ENCODE data around the gene NOL3. TPM values are rescaled to one million over a fixed set of nuclear protein-coding genes. Genes with fewer than 3 reads are reported as not detected.

Gene NOL3
- total RNA-seq, 1 donor from 2014 or later = 28.3 TPM

- Histone ChIP-seq H3K27me3 (ENCODE audit: control insufficient read depth, insufficient read depth, low read length) (no peaks in the 10 kb centered on the region), H3K36me3 (ENCODE audit: control insufficient read depth, insufficient read depth, low read length) (peaks cover 2% of the 10 kb centered on the region), H3K4me3 (ENCODE audit: low read depth, low read length) (peak overlapping the region; percentile 31)
- no peak for DNase-seq (ENCODE audit: low read depth)
- no peak for TF ChIP-seq CTCF (IDR thresholded peaks at IDR 0.05; ENCODE audit: insufficient read depth, low read length, poor library complexity, severe bottlenecking)
Observed at GRCh38 chr16:67191411-67191994, 21.2 kb downstream of the NOL3 start.

DNA sequence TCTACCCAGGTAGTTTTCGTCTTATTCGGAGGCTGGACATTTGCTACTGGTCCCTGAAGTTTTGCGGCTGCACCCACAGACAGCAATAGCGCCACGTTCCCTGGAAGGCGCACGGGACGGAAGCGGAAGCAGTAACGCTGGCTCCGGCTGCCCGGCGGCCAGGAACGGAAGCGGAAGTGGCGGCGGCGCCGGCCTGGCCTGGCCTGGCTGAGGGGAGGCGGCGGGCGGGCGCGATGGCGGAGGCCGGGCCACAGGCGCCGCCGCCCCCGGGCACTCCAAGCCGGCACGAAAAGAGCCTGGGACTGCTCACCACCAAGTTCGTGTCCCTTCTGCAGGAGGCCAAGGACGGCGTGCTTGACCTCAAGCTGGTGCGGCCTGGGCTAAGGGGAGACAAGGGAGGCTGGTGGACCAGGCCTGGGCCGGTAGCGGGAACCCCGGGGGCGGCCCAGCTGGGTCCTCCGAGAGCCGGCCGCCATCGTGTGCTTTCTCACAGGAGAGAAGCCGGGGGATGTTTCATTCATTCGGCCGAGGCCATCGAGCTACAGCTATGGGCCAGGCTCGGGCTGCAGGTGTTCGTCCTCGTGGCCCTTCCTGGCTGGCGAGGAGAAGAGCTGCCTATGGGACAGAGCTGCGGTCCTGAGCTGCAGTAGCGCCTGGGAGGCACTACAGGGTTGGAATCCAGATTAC lies 21.8 kb downstream of the NOL3 start, which contains the start of gene E2F4:
E2F4 (plus strand) TSS at position 161 of the 687 bp plus-strand sequence; CDS start at position 234, 73 bp downstream.
- Histone ChIP-seq H3K27me3 (ENCODE audit: control insufficient read depth, insufficient read depth, low read length) (no peaks in the 10 kb centered on the region), H3K36me3 (ENCODE audit: control insufficient read depth, insufficient read depth, low read length) (peaks cover 2% of the 10 kb centered on the region), H3K4me3 (ENCODE audit: low read depth, low read length) (peak within 1 kb of the TSS; percentile 94)
- no peak for DNase-seq (ENCODE audit: low read depth)
- no peak for TF ChIP-seq CTCF (IDR thresholded peaks at IDR 0.05; ENCODE audit: insufficient read depth, low read length, poor library complexity, severe bottlenecking)

DNA sequence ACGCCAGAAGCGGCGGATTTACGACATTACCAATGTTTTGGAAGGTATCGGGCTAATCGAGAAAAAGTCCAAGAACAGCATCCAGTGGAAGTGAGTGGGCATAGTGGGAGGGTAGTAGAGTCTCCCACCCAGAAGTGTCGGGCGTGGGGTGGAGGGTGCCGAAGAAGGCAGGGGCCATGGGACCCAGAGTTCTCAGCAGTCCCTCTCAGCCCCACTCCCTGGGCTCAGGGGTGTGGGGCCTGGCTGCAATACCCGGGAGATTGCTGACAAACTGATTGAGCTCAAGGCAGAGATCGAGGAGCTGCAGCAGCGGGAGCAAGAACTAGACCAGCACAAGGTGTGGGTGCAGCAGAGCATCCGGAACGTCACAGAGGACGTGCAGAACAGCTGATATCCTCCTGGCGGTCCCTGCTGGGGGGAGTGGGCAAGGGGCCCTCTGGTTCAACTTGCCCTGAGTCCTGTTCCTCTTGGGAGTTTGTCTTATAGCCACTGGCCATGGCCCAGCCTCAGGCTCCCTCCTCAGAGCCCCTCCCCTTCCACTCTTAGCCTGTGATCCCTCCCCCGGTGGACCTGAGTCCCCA lies 22.5 kb downstream of the NOL3 start:
- Histone ChIP-seq H3K36me3 (ENCODE audit: control insufficient read depth, insufficient read depth, low read length) (peaks cover 2% of the 10 kb centered on the region), H3K4me3 (ENCODE audit: low read depth, low read length) (peak overlapping the region; percentile 94), H3K27me3 (ENCODE audit: control insufficient read depth, insufficient read depth, low read length) (no peaks in the 10 kb centered on the region)
- DNase-seq (ENCODE audit: low read depth) = no peak
- TF ChIP-seq CTCF (IDR thresholded peaks at IDR 0.05; ENCODE audit: insufficient read depth, low read length, poor library complexity, severe bottlenecking) = no peak

- Histone ChIP-seq H3K4me3 (ENCODE audit: low read depth, low read length) (no peak overlapping the region), H3K36me3 (ENCODE audit: control insufficient read depth, insufficient read depth, low read length) (peaks cover 2% of the 10 kb centered on the region), H3K27me3 (ENCODE audit: control insufficient read depth, insufficient read depth, low read length) (no peaks in the 10 kb centered on the region)
- DNase-seq (ENCODE audit: low read depth) = no peak
- no peak for TF ChIP-seq CTCF (IDR thresholded peaks at IDR 0.05; ENCODE audit: insufficient read depth, low read length, poor library complexity, severe bottlenecking)
Observed at GRCh38 chr16:67193536-67193935, 23.2 kb downstream of the NOL3 start.

DNA sequence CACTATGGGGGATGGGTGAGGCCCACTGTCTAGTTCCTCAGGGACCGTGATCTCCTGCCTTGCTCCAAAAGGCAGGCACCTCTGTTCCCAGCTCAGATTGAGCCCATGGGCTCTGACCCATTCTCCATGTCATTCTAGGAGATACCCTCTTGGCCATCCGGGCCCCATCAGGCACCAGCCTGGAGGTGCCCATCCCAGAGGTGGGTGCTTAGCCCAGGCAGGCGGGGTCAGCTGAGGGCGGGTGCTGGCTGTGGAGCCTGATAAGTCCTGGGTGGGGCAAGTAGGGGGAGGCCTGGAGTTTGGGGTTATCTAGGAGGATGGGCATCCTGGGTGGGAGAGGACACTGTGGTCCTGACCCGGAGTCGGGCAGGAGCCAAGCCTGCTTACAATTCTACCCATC lies 23.9 kb downstream of the NOL3 start:
- TF ChIP-seq CTCF (IDR thresholded peaks at IDR 0.05; ENCODE audit: insufficient read depth, low read length, poor library complexity, severe bottlenecking) = no peak
- H3K27me3 ChIP-seq (ENCODE audit: control insufficient read depth, insufficient read depth, low read length) = no peaks in the 10 kb centered on the region
- peaks cover 2% of the 10 kb centered on the region for H3K36me3 ChIP-seq (ENCODE audit: control insufficient read depth, insufficient read depth, low read length)
- H3K4me3 ChIP-seq (ENCODE audit: low read depth, low read length) = no peak overlapping the region
- no peak for DNase-seq (ENCODE audit: low read depth)
